SW 1271 (cell line): Measurements from ENCODE around the gene PRR33.
"Not testable (repeated sequence)": the region's sequence is repeated elsewhere in the genome, so short reads cannot be mapped to it uniquely, and the experiment has no call there.

Source experiments
- DNase-seq, 2 experiments: peaks; one replicate each; lab custom pipeline; 2025; lab: John Stamatoyannopoulos, UW

PRR33 gene

DNA sequence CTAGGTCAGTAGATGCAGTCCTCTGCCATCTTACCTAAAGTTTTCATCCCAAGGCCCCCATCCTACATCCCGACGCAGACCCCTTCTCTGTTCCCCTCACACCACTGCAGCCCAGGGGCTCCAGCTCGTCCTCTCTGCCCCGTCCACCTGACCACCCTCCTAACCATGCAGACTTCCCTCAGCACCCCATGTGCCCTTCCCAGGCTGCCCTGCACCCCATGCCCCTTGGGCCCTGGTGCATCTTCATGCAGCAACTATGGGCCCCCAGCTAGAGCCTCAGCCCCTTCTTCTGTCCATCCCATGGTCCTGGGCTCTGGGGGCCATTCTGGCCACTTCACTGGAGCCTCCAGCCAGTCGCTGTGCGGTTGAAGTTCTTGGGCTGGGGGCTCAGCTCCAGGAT lies 2.9 kb downstream of the PRR33 start:
- DNase-seq = no peak

- no peak for DNase-seq
Measured at GRCh38 chr11:1888347-1888753, 3.3 kb downstream of the PRR33 start.

DNA sequence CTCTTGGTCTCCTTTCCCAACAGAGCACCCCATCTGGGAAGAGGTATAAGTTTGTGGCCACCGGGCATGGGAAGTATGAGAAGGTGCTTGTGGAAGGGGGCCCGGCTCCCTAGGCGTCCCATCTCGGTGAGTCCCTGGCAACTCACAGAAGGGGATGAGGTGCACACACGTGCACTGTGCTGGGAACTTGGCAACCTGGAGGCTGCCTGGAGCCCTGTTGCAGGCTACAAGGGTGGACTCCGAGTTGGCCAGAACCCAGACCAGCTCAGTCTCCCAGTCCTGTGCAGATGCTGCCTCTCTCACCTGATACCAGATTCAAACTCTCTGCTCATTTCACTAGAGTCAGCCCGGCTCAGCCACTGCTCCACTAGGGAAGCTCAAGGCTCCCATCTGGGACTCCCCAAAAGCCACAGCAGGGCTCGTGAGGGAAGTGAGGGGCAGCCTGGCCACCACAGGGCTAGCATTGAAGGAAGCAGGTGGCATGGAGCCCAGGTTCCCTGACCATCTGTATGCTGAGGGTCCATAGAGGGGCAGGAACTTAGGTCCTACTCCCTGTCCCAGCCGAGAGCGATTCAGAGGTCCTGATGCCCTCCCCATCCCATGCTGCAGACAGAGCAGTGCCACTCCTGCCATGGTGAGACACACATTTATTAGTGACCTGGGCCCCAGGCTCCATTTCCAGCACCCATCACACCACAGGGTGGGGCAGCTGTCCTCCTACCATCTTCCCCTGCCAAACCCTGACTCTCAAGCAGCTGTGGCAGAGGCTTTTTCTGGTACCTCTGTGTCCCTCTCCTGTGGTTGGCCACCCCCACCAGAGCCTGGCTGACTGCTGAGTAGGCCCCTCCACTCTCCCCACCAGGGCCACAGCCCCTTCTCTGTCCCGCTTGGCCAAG lies 4.0 kb downstream of the PRR33 start:
- DNase-seq = no peak

DNA sequence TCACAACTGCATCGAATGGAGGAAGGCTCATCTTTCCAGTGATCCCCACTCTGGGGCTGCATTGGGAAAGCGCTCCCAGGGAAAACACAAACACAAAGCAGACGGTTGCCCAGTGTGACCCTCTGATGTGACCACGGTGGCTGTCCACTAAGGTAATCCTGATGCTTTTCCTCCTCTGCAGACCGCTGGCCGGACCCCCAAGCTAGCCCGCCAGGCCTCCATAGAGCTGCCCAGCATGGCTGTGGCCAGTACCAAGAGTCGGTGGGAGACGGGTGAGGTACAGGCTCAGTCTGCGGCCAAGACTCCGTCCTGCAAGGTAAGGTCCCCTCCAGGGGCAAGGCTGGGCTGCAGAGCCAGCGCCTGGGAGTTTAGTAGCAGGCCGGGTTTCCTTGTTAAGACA lies 5.1 kb downstream of the PRR33 start:
- not testable (repeated sequence) for DNase-seq

DNA sequence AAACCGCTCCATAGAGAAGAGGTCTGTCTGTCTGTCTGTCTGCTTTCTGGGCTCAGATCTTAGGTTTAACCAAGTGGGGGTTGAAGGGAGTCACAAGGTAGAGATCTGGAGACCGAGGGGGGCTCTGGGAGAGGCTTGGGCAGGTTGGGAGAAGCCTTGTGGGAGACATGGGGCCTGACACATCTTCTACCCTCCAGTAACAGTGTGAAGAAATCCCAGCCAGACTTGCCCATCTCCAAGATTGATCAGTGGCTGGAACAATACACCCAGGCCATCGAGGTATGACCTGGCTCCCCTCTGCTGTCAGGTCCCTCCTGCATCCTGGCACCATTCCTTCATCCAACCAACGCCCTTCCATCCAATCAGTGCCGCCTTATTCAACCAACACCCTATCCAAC lies 7.4 kb downstream of the PRR33 start:
- DNase-seq = no peak

DNA sequence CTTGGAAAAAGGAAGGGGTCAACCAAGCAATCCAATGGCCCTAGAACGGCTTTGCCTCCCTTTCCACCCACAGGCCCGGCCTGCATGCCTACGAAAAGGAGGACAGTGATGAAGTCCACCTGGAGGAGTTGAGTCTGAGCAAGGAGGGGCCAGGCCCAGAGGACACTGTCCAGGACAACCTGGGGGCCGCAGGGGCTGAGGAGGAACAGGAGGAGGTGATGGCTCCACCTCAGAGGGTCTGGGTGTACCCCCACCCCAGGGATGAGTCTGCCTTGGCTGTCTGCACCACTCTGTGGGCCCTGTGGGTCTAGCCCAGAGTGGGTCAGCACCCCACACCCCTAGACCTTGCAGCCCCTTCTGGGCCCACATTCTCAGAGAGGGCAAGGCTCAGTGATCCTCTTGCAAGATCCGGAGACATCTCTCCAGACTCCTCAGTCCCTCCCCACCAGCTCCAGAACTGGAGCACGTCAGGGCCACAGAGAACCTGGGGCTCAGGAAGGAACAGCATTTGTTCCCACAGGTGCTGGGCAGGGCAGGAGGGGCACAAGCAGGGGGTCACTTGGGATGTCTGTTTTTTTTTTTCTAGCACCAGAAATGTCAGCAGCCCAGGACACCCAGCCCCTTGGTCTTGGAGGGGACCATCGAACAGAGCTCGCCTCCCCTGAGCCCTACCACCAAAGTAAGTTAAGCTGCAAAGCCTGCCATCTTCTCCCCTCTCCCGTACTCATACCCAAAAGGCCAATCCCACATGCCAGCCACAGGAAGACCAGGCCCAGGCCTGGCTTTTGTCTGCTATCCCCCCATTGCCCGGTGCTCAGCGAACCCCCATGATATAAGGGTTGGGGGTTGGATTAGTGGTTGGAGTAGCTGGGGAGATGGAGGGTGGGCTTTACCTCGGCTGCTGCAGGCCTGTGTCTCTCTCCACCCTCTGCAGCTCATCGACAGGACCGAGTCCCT lies 8.1 kb downstream of the PRR33 start:
- DNase-seq = no peak

DNA sequence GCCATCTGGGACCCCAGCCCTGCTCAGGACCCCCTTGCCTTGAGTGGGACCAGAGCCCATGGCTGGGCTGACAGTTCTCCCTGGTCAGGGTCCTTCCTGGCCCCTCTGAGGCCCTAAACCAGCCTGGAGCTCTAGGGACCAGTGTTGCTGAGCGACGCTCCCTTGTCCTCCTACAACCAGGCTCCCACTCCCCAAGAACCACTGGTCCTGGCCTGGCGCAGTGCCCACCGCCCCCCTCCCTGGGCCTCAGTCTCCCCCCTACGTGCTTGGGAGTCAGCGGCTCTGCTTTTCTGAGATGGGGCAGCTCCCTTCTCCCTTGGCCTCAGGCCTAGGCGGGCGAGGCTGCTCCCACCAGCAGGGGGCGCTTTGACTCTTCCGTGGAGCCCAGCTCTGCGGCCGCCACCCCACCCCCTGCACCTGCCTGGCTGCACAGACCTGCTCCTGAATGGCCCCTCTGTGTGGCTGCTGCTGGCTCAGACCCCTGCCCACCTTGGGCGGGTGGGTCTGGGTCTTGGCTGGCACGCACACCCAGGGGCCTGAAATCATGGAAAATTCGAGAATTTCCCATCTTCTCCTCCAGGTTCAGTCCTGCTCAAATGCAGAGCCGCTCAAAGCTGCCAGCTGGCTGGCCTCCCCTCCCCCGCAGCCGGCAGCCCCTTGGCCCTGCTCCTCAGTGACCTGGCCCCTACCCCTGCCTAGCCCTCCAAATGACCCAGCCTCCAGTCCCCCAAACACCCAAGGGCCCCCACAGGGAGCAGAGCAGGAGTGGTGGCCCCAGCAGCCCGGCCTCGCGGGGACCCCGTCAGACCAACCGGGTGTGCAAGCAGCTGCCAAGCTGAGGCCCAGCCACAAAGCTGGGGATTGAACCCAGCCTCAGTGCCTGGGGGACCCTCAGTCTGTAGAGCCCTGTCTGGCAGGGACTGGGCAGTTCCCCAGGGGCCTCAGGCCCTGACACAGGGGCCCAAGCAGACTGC lies 9.1 kb downstream of the PRR33 start:
- DNase-seq = peak; percentile 26 to 42

GRCh38 chr11:1881442-1882264 lies 10.0 kb downstream of the PRR33 start:
- DNase-seq = no peak

DNA sequence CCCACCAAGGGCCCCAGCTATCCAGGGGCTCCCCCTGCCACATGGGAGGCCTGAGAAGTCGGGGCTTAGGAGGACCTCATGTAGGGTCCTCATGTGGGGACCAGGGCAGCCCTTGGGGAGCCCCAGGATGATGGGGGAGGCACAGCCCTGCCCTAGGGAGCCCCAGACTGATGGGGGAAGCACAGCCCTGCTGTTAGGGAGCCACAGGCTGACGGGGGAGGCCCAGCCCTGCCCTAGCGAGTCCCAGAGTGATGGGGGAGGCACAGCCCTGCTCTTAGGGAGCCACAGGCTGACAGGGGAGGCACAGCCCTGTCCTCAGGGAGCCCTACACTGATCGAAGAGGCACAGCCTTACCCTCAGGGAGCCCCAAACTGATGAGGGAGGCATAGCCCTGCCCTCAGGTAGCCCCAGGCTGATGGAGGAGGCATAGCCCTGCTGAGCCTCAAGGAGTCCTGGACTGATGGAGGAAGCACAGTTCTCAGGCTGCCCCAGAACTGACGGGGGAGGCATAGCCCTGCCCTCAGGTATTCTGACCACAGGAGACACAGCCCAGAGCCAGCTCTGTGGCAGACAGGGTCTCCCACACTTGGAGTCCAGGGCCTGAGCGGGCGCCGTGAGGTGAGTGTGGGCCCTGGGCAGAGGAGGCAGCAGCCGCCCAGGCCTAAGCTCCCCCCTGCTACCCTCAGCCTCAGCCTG lies 10.8 kb downstream of the PRR33 start:
- no peak for DNase-seq

GRCh38 chr11:1879941-1880720 lies 11.6 kb downstream of the PRR33 start:
- no peak for DNase-seq

DNA sequence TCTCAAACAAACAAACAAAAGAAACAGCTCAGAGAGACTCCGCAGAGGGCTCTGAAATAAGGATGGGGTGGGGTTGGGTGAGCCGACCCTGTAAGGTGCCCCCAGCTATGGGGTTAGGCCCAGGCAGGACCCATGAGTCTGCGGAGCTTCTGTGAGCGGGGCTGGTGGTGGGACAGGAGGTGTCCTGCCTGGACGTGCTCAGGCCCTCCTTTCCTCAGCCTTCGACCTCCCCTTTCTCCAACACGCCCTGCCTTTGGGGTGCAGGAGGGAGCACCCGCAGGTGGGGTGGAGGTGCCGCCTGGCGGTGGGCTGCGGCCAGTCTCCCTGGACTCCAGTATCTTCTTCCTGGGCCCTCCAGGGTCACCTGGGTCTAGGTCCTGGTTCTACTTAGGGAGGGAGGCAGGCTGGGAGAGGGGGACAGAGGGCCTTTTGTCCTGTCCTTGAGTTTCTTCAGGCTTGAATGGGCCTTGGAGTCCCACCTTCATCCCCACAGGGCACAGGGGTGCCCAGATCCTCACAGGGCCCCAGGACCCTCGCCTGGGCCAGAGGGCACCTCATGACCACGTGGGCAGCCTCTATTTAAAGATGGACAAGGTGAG lies 12.3 kb downstream of the PRR33 start:
- DNase-seq = no peak

- DNase-seq = no peak
Measured at GRCh38 chr11:1878137-1879031, 13.3 kb downstream of the PRR33 start.

- DNase-seq = no peak
Measured at GRCh38 chr11:1877211-1878136, 14.2 kb downstream of the PRR33 start.

GRCh38 chr11:1876361-1877063 lies 15.2 kb downstream of the PRR33 start:
- no peak for DNase-seq

GRCh38 chr11:1875851-1876301 lies 15.8 kb downstream of the PRR33 start:
- DNase-seq = not testable (repeated sequence)
